WTC11 (cell line): ENCODE measurements around the gene FOXC1. TPM values are rescaled to one million over a fixed set of nuclear protein-coding genes. Genes with fewer than 3 reads are reported as not detected.

Source experiments
- ATAC-seq: fragments of 200-7000 bp; cut with Tn5 transposase; 2 replicates; pipeline ENCODE4 v1.10.0; 2021; ENCODE audit warnings: mild to moderate bottlenecking, moderate library complexity
- CTCF ChIA-PET: fragments of 300-600 bp; sonication (Branson Sonifier 250); formaldehyde crosslinking; loops from one replicate; lab custom pipeline; 2021; ENCODE audit warnings: antibody characterized with exemption; lab: Charles Lee
- POLR2A ChIA-PET: fragments of 350-600 bp; sonication (Branson Sonifier 250); formaldehyde crosslinking; loops from one replicate; lab custom pipeline; 2021; ENCODE audit warnings: antibody characterized with exemption; lab: Charles Lee
- DNase-seq: peaks from one replicate; pipeline ENCODE4 v3.0.0; 2021; ENCODE audit warnings: low spot score
- H3K27ac Mint-ChIP-seq: 2 replicates; pipeline ENCODE4 v1.8.0; 2021; ENCODE audit warnings: mixed read lengths
- H3K27me3 Mint-ChIP-seq: 2 replicates; pipeline ENCODE4 v1.8.0; 2021; ENCODE audit warnings: low read depth, mild to moderate bottlenecking, moderate library complexity, mixed read lengths
- H3K36me3 Mint-ChIP-seq: 2 replicates; pipeline ENCODE4 v1.8.0; 2021; ENCODE audit warnings: mixed read lengths
- H3K4me1 Mint-ChIP-seq: 2 replicates; pipeline ENCODE4 v1.8.0; 2022; ENCODE audit warnings: mixed read lengths
- H3K4me3 Mint-ChIP-seq: 2 replicates; pipeline ENCODE4 v1.8.0; 2021; ENCODE audit warnings: mild to moderate bottlenecking, moderate library complexity, mixed read lengths
- H3K9me3 Mint-ChIP-seq: 2 replicates; pipeline ENCODE4 v1.8.0; 2021; ENCODE audit warnings: mixed read lengths
- CREB1 ChIP-seq: sonication (generic); formaldehyde crosslinking; IDR thresholded peaks from 2 replicates; pipeline ENCODE4 v1.8.0; 2023; ENCODE audit warnings: mild to moderate bottlenecking, missing genetic modification reagents
- FOXP1 ChIP-seq: sonication (generic); formaldehyde crosslinking; IDR thresholded peaks from 2 replicates; pipeline ENCODE4 v1.8.0; 2022; ENCODE audit warnings: missing genetic modification reagents, mild to moderate bottlenecking, moderate library complexity, borderline replicate concordance
- GABPB1 ChIP-seq: sonication (generic); formaldehyde crosslinking; IDR thresholded peaks from 2 replicates; pipeline ENCODE4 v1.8.1; 2023; ENCODE audit warnings: mild to moderate bottlenecking, missing genetic modification reagents
- JAZF1 ChIP-seq: fragments of 250-450 bp; sonication (Bioruptor Pico); IDR thresholded peaks from 2 replicates; pipeline ENCODE4 v1.9.0; 2021; ENCODE audit warnings: moderate library complexity, mild to moderate bottlenecking, inconsistent platforms
- PRRX2 ChIP-seq: fragments of 250-450 bp; sonication (Bioruptor Pico); IDR thresholded peaks from 2 replicates; pipeline ENCODE4 v1.8.0; 2021; ENCODE audit warnings: mild to moderate bottlenecking
- ZNF138 ChIP-seq: sonication (generic); formaldehyde crosslinking; conservative IDR thresholded peaks from 2 replicates; pipeline ENCODE4 v1.8.1; 2022; ENCODE audit warnings: mild to moderate bottlenecking, moderate library complexity, missing genetic modification reagents
- total RNA-seq: library from RNA; stranded (reverse); gene quantifications from 3 replicates; pipeline ENCODE4 v1.2.3, GENCODE V29; 2021
- TF ChIP-seq, protein P1 (sequence below): sonication (generic); formaldehyde crosslinking; IDR thresholded peaks from 2 replicates; pipeline ENCODE4 v1.8.0; 2022; ENCODE audit warnings: missing genetic modification reagents
- TF ChIP-seq, protein P2 (sequence below): sonication (generic); formaldehyde crosslinking; IDR thresholded peaks from 2 replicates; pipeline ENCODE4 v1.8.1; 2022; ENCODE audit warnings: missing genetic modification reagents, borderline replicate concordance
- TF ChIP-seq, protein P3 (sequence below): sonication (generic); formaldehyde crosslinking; IDR thresholded peaks from 2 replicates; pipeline ENCODE4 v1.8.1; 2022; ENCODE audit warnings: low read depth, missing genetic modification reagents, borderline replicate concordance
- TF ChIP-seq, protein P4 (sequence below): sonication (generic); formaldehyde crosslinking; conservative IDR thresholded peaks from 2 replicates; pipeline ENCODE4 v1.8.1; 2023; ENCODE audit warnings: mild to moderate bottlenecking, low read depth, missing genetic modification reagents, moderate library complexity
- TF ChIP-seq, protein P5 (sequence below): fragments of 250-450 bp; sonication (Bioruptor Pico); IDR thresholded peaks from 2 replicates; pipeline ENCODE4 v1.9.0; 2021; ENCODE audit warnings: moderate library complexity, mild to moderate bottlenecking, inconsistent platforms, borderline replicate concordance
- TF ChIP-seq, protein P6 (sequence below): sonication (generic); formaldehyde crosslinking; IDR thresholded peaks from 2 replicates; pipeline ENCODE4 v1.8.0; 2022; ENCODE audit warnings: mild to moderate bottlenecking, missing genetic modification reagents
- TF ChIP-seq, protein P7 (sequence below): sonication (generic); formaldehyde crosslinking; IDR thresholded peaks from 2 replicates; pipeline ENCODE4 v1.8.1; 2022; ENCODE audit warnings: low read depth, mild to moderate bottlenecking, moderate library complexity, missing genetic modification reagents, borderline replicate concordance
- TF ChIP-seq, protein P8 (sequence below): fragments of 250-450 bp; sonication (Bioruptor Pico); IDR thresholded peaks from 2 replicates; pipeline ENCODE4 v1.9.0; 2021; ENCODE audit warnings: mild to moderate bottlenecking

FOXC1 gene
- total RNA-seq, 1 experiment from 2014 or later: 10.7 TPM

DNA sequence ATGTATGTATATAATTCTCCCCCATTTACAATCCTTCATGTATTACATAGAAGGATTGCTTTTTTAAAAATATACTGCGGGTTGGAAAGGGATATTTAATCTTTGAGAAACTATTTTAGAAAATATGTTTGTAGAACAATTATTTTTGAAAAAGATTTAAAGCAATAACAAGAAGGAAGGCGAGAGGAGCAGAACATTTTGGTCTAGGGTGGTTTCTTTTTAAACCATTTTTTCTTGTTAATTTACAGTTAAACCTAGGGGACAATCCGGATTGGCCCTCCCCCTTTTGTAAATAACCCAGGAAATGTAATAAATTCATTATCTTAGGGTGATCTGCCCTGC, 3.6 kb downstream of the FOXC1 start:
- Mint-ChIP-seq H3K9me3 (no peaks in the 10 kb centered on the region), H3K4me3 (peak overlapping the region; percentile 74), H3K27ac (no peak overlapping the region), H3K4me1 (peaks cover 35% of the 10 kb centered on the region), H3K36me3 (no peaks in the 10 kb centered on the region), H3K27me3 (peaks cover 85% of the 10 kb centered on the region)
- ATAC-seq: no peak
- DNase-seq: no peak
- POLR2A ChIA-PET: no interaction called here
- TF ChIP-seq GABPB1 (no peak), ZNF138 (CRISPR knock-in tag) (no peak), PRRX2 (CRISPR knock-in tag) (no peak), FOXP1 (CRISPR knock-in tag) (no peak), JAZF1 (CRISPR knock-in tag) (no peak), CREB1 (CRISPR knock-in tag) (no peak)
- TF ChIP-seq, protein P1, sequence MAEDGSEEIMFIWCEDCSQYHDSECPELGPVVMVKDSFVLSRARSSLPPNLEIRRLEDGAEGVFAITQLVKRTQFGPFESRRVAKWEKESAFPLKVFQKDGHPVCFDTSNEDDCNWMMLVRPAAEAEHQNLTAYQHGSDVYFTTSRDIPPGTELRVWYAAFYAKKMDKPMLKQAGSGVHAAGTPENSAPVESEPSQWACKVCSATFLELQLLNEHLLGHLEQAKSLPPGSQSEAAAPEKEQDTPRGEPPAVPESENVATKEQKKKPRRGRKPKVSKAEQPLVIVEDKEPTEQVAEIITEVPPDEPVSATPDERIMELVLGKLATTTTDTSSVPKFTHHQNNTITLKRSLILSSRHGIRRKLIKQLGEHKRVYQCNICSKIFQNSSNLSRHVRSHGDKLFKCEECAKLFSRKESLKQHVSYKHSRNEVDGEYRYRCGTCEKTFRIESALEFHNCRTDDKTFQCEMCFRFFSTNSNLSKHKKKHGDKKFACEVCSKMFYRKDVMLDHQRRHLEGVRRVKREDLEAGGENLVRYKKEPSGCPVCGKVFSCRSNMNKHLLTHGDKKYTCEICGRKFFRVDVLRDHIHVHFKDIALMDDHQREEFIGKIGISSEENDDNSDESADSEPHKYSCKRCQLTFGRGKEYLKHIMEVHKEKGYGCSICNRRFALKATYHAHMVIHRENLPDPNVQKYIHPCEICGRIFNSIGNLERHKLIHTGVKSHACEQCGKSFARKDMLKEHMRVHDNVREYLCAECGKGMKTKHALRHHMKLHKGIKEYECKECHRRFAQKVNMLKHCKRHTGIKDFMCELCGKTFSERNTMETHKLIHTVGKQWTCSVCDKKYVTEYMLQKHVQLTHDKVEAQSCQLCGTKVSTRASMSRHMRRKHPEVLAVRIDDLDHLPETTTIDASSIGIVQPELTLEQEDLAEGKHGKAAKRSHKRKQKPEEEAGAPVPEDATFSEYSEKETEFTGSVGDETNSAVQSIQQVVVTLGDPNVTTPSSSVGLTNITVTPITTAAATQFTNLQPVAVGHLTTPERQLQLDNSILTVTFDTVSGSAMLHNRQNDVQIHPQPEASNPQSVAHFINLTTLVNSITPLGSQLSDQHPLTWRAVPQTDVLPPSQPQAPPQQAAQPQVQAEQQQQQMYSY (CRISPR knock-in tag): no peak
- TF ChIP-seq, protein P2, sequence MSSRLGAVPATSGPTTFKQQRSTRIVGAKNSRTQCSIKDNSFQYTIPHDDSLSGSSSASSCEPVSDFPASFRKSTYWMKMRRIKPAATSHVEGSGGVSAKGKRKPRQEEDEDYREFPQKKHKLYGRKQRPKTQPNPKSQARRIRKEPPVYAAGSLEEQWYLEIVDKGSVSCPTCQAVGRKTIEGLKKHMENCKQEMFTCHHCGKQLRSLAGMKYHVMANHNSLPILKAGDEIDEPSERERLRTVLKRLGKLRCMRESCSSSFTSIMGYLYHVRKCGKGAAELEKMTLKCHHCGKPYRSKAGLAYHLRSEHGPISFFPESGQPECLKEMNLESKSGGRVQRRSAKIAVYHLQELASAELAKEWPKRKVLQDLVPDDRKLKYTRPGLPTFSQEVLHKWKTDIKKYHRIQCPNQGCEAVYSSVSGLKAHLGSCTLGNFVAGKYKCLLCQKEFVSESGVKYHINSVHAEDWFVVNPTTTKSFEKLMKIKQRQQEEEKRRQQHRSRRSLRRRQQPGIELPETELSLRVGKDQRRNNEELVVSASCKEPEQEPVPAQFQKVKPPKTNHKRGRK (CRISPR knock-in tag): no peak
- TF ChIP-seq, protein P3, sequence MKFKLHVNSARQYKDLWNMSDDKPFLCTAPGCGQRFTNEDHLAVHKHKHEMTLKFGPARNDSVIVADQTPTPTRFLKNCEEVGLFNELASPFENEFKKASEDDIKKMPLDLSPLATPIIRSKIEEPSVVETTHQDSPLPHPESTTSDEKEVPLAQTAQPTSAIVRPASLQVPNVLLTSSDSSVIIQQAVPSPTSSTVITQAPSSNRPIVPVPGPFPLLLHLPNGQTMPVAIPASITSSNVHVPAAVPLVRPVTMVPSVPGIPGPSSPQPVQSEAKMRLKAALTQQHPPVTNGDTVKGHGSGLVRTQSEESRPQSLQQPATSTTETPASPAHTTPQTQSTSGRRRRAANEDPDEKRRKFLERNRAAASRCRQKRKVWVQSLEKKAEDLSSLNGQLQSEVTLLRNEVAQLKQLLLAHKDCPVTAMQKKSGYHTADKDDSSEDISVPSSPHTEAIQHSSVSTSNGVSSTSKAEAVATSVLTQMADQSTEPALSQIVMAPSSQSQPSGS (CRISPR knock-in tag): no peak
- TF ChIP-seq, protein P4, sequence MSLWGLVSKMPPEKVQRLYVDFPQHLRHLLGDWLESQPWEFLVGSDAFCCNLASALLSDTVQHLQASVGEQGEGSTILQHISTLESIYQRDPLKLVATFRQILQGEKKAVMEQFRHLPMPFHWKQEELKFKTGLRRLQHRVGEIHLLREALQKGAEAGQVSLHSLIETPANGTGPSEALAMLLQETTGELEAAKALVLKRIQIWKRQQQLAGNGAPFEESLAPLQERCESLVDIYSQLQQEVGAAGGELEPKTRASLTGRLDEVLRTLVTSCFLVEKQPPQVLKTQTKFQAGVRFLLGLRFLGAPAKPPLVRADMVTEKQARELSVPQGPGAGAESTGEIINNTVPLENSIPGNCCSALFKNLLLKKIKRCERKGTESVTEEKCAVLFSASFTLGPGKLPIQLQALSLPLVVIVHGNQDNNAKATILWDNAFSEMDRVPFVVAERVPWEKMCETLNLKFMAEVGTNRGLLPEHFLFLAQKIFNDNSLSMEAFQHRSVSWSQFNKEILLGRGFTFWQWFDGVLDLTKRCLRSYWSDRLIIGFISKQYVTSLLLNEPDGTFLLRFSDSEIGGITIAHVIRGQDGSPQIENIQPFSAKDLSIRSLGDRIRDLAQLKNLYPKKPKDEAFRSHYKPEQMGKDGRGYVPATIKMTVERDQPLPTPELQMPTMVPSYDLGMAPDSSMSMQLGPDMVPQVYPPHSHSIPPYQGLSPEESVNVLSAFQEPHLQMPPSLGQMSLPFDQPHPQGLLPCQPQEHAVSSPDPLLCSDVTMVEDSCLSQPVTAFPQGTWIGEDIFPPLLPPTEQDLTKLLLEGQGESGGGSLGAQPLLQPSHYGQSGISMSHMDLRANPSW (CRISPR knock-in tag): no peak
- TF ChIP-seq, protein P5, sequence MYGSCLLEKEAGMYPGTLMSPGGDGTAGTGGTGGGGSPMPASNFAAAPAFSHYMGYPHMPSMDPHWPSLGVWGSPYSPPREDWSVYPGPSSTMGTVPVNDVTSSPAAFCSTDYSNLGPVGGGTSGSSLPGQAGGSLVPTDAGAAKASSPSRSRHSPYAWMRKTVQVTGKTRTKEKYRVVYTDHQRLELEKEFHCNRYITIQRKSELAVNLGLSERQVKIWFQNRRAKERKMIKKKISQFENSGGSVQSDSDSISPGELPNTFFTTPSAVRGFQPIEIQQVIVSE (CRISPR knock-in tag): no peak
- TF ChIP-seq, protein P6, sequence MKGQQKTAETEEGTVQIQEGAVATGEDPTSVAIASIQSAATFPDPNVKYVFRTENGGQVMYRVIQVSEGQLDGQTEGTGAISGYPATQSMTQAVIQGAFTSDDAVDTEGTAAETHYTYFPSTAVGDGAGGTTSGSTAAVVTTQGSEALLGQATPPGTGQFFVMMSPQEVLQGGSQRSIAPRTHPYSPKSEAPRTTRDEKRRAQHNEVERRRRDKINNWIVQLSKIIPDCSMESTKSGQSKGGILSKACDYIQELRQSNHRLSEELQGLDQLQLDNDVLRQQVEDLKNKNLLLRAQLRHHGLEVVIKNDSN (CRISPR knock-in tag): no peak
- TF ChIP-seq, protein P7, sequence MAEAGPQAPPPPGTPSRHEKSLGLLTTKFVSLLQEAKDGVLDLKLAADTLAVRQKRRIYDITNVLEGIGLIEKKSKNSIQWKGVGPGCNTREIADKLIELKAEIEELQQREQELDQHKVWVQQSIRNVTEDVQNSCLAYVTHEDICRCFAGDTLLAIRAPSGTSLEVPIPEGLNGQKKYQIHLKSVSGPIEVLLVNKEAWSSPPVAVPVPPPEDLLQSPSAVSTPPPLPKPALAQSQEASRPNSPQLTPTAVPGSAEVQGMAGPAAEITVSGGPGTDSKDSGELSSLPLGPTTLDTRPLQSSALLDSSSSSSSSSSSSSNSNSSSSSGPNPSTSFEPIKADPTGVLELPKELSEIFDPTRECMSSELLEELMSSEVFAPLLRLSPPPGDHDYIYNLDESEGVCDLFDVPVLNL: no peak
- TF ChIP-seq, protein P8, sequence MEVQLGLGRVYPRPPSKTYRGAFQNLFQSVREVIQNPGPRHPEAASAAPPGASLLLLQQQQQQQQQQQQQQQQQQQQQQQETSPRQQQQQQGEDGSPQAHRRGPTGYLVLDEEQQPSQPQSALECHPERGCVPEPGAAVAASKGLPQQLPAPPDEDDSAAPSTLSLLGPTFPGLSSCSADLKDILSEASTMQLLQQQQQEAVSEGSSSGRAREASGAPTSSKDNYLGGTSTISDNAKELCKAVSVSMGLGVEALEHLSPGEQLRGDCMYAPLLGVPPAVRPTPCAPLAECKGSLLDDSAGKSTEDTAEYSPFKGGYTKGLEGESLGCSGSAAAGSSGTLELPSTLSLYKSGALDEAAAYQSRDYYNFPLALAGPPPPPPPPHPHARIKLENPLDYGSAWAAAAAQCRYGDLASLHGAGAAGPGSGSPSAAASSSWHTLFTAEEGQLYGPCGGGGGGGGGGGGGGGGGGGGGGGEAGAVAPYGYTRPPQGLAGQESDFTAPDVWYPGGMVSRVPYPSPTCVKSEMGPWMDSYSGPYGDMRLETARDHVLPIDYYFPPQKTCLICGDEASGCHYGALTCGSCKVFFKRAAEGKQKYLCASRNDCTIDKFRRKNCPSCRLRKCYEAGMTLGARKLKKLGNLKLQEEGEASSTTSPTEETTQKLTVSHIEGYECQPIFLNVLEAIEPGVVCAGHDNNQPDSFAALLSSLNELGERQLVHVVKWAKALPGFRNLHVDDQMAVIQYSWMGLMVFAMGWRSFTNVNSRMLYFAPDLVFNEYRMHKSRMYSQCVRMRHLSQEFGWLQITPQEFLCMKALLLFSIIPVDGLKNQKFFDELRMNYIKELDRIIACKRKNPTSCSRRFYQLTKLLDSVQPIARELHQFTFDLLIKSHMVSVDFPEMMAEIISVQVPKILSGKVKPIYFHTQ (CRISPR knock-in tag): no peak
- TF ChIP-seq, all 79 proteins: peak for 0
- CTCF ChIA-PET: interaction anchor here (0.6 kb wide), 1 partner anchor 222 kb away, joined by 3 read pairs; no protein-coding TSS in a partner anchor
